Measurements from ENCODE around the gene ZBTB14.

Gene ZBTB14, protein sequence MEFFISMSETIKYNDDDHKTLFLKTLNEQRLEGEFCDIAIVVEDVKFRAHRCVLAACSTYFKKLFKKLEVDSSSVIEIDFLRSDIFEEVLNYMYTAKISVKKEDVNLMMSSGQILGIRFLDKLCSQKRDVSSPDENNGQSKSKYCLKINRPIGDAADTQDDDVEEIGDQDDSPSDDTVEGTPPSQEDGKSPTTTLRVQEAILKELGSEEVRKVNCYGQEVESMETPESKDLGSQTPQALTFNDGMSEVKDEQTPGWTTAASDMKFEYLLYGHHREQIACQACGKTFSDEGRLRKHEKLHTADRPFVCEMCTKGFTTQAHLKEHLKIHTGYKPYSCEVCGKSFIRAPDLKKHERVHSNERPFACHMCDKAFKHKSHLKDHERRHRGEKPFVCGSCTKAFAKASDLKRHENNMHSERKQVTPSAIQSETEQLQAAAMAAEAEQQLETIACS

DNA sequence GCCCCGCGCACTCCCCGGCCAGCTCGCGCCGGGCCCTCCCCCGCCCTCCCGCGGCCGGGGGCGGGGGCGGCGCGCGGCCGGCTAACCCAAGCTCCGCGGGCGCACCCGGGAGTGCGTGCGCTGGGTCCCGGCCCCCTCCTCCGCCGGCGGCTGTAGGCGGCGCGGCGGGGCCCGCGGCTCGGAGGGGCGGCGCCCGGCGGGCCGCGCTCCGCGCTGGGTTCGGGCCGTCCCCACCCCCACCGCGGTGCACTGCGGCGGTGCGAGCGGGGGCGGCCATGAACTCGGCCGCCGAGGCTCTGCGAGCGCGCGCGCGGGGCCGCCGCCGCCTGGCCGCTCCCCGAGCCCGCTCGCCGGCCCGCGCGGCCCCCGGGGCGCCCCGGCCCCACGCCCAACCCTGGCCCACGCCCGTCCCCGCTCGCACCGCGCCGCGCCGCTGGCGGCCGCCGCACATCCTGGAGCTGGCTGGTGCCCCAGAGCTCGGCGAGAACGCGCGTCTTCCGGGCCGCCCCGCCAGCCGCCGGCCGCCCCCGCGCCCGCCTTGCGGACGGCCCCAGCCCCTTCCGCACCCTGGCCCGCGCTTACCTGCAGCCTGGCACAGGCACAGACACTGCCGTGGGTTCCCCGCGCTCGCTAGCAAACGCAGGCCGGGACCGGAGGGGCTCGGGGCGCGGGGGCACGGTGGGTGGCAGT lies at the start of gene ZBTB14:
ZBTB14 (minus strand) TSS at position 496 of the 690 bp plus-strand sequence. CDS start 2,480 bp downstream, outside the sequence.
- DNase-seq: peak; percentile 47 to 62

DNA sequence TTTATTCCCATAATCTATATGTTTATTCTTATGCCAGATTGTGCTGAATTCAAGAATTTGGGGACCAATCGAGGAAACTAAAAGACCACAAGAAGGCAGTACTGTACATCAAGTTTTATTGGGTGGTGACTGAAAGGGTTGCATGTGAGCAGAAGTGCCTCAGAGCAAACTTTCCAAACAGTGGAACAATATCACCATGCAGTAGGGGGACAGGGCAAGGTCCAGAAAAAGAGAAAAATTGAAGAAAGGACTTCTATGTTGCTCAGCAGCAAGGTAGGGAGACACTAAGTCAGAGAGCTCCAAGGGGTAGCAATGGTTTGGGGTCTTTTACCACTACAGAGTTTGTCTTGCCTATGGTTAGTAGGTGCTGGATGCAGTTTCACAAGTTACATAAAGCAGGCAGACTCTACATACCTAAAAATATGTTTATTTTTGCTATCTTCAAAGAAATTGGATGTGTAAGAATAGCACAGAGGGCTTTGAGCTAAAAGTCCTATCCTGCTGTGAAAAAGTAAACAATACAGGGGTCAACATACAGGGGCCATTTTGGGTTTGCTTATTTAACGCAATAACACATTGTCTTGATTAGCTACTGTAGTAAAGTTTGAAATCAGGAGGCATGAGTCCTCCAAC lies 43.8 kb upstream of the ZBTB14 start:
- no peak for DNase-seq

DNA sequence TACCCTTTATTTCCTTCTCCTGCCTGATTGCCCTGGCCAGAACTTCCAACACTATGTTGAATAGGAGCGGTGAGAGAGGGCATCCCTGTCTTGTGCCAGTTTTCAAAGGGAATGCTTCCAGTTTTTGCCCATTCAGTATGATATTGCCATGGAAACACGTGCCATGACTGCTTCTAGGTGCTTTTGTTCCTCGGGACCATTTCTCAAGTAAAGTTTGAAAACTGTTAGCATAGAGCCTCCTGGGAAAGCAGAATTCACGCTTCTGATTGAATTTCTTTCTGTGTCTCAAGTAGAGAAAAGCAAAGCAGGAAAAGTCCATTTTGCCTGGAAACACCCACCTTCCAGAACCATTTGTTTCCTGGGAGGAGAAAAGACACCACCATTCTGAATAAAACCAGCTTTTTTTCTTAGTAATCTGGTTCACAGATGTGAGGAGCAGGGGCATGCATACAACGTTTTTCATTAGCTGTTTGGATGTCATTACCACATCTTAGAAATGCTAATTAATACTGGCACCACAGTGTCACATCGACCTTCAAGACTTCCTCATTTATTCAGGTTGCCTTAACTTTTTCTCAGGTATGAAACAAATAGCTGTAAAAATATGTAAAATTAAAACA lies 39.0 kb upstream of the ZBTB14 start:
- no peak for DNase-seq

DNA sequence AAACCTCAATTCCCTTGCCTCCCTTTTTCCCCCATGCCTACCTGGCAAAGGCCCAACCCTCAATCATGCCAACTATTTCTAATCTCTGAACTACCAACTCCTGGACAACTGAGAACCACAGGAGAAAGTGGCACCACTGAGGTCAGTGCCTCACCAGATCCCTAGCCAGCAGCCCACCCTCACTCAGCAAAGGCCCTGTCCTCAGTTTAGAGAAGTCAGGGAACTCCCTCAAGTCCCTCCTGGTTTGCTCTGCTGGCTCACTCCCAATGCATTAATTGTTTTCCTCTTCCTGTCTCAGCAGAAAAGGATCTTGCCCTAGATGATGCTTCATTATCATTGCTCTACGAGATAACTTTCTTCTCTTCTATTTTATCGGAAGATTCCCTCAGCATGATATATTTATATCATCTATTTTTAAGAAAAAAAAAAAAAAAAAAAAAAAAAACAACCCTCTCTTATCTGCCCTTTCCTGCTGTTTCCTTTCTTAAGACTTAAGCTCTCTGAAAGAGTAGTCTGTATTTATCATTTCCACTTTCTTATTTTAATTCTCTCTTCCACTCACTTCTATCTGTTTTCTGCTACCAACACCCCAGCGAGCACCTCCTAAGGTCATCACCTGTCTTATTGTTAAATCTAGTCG lies 22.7 kb upstream of the ZBTB14 start:
- no peak for DNase-seq

DNA sequence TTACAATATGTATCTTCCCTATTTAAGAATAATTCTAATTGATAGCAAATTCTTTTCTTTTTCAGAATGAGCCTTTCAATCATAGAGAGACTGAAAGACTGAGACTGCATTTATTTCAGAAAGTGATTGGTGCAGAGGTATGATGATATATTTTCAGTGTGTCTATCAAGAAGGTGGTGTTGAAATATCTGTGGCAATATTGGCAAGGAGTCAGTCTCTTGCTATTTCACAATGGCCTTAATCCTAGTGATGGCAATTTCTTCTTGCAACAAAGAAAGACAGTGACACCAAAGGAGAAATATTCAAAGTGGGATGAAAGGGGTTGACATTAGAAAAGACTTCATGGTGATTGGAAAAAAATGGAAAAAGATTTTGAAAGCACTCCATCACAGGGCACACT lies 21.7 kb upstream of the ZBTB14 start:
- DNase-seq: no peak

DNA sequence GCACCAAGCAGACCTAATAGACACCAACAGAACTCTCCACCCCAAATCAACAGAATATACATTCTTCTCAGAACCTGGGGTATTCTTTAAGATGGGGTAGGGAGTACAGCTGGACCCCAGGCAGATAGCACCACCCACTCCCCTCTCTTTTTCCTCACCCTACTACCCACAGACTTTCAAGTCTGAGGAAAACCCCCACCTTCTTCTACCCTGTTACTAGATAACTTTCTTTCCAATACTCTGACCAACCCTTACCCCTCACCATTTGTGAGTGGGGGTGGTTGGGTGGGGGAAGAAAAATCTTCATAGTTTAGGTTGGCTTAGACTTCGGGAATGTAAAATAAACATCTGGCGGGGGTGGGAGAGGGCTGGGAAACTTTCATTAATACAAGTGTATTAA lies 20.3 kb upstream of the ZBTB14 start:
- DNase-seq: no peak

DNA sequence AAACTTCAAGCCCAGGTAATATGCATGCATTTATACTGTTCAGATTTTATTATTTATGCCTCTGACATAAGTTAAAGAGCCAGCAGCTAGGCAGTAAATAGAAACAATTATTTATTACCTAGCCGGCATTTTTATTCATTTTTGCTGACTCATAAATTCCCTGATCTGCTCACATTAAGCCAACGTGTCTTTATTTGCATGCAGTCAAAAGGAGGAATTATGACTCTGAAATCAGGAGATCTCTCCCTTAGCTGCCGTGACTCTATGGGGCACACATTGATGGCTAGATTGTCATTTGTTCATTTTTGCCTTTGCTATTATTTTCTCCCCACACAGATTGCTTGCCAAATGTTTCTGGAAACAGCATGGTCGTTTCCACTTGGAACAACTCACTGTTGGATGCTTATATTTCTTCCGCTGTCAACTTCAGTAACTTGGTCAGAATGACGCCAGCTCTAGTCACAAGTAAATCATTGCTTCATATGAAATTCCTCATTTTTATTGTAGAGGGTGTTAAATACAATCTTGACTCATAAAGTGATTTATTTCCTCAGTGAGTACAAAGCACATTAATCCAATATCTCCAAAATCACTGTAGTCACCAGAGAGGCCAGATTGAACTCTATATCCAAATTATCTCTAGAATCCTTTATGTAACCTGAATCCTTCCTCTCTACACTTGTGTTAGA lies 15.9 kb upstream of the ZBTB14 start:
- DNase-seq: no peak

DNA sequence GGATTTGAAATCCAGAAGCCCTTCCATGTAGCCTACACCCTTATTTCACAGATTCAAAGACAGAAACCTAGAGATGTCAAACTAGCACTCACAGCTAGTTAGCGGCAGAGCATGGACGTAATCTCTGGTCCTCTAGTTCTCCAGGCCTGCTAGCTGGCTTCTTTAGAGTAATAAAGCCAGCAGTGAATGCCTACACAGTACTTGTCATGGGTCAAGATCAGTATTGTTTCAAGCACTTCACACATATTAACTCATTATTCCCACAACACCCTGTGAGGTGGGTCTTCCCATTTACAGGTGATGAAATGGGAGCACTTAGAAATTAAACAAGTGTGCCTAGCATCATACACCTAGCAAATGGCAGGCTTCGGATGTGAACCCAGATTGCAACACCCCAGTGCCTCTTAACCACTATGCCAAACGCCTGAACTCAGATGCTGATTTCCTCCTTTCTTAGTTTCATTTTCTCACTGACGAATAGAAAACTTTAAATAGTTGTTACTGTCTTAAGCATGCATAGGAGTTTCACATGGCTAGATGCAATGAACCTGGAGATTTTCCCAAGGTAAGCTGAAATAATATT lies 14.5 kb upstream of the ZBTB14 start:
- DNase-seq: no peak

DNA sequence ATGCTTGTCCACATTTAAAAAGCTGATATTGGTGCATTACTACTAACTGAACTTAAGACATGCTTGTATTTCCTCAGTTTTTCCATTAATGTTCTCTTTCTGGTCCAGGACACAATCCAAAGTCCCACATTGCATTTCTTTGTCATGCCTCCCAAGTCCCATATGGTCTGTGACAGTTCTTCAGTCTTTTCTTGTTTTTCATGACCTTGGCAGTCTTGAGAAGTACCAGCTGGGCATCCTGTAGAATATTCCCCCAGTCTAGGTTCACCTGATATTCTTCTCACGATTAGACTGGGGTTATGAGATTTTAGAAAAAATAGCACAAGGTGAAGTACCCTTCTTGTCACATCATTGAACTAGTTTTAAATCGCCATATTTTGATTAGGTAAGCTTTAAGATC lies 10.3 kb upstream of the ZBTB14 start:
- DNase-seq: no peak

DNA sequence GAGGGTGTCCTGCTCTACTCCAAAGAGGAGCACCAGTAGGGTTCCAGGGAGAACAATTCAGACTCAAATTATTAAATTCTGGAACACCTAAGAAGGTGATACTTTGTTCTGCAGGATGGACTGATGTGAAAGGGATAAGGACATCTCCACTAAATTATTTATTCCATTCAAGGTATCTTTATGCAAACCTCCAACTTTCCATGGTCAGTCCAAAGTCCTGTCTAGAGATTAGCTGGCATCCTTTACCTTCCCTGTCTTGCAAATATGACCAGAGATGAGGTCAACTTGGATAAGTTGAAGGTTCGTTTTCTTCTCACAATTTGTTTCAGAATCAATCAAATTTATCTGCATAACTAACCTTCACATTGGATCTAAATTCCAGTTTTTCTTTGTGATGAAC lies 8.7 kb upstream of the ZBTB14 start:
- DNase-seq: no peak

DNA sequence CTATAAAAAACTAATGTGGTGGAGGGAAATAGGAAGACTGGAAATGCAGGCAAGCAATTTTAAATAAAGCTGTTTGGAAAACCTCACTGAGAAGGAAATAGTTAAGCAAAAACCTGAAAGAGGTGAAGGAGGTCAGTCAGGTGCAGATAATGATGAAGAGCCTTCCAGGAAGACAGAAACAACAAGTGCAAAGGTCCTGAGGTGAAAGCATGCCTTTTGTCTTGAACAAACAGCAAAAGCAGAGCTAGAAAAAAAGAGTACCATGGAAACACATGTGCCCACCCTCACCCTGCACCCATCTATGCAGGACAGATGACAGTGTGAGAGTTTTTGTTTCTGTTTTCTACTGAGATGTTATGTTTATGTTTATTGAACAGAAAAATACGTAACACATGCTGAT lies 8.1 kb upstream of the ZBTB14 start:
- no peak for DNase-seq

DNA sequence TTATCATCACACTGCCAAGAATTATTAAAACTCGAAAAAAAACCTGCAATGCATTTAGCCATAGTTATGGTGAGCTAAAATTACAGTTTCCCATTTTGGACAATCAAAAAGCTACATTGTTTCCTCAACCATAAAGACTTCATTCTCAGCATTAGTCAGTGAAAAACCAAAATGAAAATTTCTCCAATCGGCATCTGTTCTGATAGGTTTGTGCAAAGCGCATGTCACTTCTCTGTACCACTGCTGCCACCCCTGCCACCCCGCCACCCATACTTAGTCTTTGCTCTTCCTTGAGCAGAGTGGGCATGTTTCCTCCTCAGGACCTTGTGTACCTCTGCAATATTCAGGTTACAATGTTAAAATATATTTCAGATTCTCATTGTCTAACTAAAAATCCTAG lies 7.1 kb upstream of the ZBTB14 start:
- no peak for DNase-seq

DNA sequence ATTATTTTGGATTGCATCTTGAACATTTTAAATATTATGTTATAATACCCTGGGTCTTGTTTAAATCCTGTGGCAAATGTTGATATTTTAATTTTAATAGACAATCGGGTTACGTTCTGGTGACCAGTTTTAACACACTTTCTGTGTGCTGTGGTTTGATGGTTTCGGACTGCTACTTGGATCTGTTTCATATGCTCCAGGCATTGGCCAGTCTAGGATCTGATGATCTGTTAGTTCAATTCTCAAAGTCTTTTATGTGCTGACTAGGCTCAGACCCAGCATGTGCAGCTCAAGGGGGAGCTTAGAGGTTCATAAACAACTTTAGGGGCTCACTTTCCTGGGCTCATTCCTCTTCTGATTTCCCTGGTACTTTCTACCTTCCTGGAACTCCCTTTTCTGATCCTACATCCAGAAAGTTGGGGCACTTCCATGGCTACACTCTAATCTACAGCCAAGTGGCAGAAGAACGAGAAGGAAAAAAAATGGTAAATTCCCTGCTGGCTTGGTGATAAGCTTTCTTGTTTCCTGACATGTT lies 5.0 kb upstream of the ZBTB14 start:
- no peak for DNase-seq

DNA sequence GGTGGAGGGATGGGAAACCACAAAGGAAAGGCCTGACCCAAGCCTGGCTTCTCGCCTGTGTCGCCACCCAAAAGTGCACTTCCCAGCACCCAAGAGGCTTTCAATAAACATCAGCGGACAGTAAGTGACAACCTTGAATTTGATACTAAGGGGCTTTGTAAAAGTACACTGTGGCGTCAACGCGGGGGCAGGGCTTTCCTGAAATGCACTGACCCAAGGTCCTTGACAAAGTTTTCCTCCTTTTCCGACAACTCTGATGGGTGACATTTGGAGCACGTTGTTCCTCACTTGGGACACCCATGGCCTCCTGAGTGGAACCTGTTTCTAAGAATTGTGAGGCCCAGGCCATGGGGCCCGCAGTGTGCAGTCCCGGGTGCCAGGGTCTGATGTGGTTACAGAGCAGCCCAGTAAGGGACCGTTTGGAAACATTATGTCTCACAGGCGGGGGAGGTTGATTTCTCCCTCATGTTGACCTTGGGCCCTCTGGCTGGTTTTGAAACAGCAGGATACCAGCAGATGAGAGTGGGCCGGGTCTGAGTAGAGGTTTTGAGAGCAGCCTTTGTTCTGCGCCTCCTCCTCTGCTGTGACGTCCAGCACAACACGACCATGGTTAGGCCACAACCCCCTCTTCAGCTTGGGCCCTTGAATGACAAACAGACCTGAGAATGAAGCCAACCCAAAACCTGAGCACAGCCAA lies 2.8 kb upstream of the ZBTB14 start:
- no peak for DNase-seq

DNA sequence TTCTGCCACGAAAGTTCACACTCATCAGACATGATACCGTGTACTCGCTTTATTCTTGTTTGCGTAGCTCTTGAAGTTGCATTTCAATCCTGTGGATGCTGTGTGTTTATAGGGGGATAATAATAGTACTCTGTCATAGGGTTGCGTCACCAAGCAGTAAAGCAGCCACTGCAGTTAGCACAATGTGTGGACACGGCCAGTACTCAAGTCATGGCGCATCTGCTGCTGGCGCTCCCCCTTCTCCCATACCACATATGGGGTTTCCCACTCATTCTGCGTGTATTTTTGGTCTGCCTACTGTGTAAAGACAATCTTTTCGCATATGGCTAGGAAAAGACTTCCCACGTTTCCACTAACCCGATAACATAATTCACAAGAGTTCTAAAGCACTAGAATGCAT lies 2.1 kb upstream of the ZBTB14 start:
- peak in 1 of 2 experiments; percentile 5 for DNase-seq

DNA sequence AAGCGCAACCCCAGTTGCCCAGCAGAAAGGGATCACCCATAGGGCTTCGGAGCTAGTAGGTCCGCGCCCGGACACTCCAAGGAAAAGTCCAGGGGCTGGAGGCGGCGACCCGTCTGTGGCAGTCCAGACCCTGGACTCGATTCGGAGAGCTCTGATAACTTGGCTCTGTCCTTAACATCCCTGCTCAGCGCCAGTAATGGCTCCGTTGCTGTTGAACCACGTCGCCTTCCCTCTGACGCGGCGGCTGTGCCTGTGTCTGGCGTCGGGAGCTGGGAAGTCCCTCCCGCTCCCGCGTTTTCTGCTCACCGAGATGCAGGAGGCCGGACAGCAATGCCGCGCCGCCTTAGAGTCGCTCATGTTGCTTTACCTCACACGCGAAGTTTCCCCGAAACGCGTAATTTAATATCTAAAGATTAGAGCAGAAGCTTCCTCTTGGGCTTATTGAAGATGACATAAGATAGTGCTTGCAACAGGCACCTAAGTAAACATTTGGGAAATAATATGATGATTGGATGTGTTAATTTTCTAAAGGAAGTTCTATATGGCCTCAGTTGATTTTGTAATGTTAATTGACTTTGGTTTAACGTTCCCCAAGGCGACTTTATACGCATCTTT lies 1.3 kb upstream of the ZBTB14 start:
- DNase-seq: peak; percentile 55 to 81

DNA sequence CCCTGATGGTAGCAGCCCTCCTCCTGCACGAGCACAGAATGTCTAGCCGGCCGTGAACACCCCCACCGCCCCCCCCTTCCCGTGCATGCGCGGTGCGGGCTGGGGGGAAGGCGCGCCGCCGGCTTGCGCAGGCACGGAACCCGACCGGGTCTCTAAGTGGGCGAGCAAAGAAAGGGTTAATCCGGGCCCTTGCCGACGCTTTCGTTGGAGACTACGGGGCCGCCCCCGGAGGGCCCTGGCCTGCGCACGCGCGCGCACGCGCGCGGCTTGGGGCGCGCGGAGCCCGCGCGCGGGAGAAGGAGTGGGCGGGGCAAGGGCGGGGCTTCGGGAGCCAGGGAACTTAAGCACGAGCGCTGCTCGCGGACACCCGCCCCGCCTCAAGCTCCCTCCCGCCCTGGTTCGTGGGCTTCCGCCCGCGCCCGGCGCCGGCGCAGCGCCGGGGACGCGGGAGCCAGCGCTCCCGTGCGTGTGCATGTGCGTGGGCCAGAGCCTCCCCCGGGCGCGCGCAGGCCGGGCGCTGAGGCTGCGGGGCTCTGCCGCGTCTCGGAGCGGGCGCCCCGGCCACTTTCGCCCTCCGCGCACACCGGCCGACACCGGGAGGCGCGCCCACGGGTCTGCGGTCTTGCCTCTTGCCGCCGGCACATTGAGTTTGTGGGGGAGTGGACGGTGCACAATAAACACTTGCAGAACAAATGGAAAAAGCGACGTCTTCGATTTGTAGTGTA lies 617 bp upstream of the ZBTB14 start:
- peak; percentile 93 to 95 for DNase-seq

DNA sequence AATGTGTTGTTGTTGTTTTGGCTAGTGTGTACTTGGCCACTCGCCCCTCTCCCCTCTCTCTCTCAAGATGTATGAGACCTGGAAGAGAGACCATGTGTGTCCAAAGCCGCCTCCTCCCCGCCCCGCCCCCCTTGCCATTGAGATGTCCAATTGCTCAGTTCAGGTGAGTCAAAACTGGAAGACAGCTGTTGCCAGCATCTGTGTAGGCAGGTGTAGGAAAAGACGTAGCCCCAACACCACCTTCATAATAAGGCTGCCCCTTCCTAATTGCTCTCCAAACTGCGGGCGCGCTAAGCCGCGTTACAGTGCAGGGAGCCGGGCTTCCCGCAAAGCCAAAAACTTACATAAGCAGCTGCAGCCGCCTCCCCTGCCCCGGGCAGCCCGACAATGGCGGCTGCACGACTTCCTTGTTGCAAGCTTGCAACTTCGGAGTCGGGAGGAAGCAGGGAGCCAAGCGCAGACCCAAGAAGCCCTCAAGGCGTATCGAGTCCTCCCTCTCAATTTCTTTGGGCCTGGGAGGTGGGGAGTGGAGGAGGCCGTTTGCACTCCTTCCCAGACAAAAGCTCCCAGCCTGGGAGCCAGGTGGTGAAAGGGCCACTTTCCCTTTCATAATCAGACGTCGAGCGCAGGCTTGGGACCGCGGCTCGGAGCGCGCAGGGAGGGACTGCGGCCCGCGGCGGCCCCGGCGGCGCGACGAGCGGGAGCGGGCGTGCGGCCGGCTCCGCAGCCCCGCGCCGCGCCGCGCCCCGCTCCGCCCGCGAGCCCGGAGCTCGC lies 882 bp downstream of the ZBTB14 start:
- DNase-seq: peak; percentile 47 to 66

DNA sequence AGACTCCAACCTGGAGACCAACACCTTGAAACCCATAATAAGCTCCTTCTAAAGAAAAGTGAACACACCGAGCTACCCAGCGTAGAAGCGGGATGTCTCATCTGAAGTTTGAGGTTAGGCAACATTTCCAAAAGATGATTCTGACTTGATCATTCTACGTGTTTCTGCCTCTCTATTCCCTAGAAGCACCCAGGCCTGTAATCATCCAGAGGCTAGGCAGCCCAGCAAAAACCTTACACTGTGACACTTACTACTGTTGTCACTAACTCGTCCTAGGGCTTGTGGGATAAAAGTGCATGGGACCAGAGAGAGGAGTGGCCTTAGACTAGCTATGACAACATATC lies 1.4 kb downstream of the ZBTB14 start:
- no peak for DNase-seq

Data from NCI-H524 (cell line).